GM21528 (cell line): ENCODE data around the gene FICD.
"Not testable (repeated sequence)": the region's sequence is repeated elsewhere in the genome, so short reads cannot be mapped to it uniquely, and the experiment has no call there.

Experiments used
- ATAC-seq: cut with Tn5 transposase; IDR thresholded peaks from one replicate; pipeline ENCODE4 v1.9.1; 2021; ENCODE audit warnings: mild to moderate bottlenecking, moderate library complexity; ENCODE audit not compliant: unreplicated experiment, low FRiP score

The FICD gene

DNA sequence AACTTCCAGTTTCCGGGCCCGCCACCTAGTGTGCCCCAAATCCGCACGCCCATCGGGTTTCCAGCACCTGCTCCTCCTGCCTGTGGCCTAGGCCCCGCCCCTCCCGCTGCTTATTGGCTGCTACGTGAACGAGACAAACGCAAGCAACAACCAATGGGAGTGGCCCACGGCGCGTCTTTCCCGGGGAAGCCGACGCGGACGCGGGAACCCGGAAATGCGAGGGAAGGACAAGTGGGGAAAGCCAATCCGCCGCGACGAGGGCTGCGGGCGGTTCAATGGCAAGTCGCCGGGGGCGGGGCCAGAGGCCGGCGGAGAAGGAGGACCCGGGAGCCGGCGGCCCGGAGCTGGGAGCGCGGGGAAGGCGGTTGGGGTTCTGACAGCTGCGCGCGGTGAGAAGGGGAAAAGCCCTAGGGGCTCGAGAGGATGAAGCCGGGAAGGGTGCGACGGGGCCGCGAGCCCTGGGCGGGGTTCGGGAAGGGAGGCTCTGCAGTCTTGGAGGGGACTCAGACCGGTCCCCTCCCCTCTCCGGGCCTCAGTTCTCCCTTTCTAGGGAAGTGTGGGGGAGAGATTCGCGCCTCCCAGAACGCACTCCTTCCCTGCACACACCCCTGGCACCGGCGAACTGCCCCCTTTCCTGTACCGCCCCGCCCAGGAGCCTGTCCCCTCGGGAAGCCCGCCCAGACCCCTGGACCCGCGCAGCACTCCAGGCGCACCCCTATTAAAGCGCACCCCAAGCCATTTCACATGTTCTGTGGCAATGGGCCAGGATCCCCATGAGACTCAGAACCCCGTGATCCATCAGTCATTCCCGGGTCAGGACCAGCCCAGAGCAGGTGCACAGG lies at the start of gene FICD:
Gene FICD, plus strand, starts transcription at position 305 of the 842 bp plus-strand sequence. CDS start 1,696 bp downstream, outside the sequence.
- ATAC-seq: peak; percentile 85

DNA sequence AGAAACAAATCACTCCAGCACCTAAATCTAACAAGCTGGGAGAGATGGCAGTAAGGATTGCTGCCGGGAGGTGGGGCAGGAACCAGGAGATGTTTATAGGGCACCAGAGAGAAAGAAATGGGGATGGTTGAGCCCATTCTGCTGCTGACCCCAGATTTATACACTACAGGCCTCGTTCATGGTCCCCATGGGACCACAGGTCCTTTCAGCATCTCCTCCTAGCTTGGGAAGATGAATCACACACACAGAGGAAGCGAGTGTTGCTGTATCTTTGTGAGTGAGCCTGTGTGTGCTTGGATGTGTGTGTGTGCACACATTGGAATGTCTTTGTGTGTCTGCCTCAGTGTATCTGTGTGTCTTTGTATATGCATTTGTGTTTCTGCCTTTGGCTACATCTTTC lies 49.7 kb upstream of the FICD start:
- no peak for ATAC-seq

DNA sequence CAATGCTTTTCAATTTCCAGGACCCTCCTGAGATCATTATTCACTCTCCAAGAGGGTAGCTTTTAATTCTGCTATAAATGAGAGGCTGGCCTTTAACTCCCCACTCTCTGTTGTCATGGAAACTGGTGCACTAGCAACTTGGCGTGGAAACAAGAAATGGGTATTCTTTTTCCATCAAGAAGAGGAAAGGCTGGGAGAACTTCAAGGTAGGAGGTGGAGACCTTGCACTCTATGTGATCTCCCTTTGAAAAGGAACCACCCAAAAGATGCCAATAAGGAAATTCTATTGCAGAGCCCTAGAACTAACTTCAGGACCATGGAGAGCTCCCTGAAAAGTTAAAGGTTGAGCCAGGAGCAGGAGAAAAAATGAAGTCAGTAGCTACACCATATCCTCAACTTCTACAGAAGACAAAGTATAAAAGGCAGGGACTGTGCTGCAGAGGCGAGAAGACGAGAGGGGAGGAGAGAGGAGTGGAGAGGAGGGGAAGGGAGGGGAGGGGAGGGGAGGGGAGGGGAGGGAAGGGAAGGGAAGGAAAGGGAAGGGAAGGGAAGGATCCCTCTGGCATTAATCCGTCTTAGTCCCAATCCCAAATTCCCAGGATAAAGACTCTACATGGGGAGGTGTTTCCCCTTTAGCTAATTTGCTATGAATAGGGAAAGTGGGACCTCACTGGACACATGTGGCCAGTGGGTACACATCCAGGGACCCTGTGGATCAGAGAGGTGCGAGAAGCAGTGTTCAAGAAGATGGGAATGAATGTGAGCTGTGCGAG lies 46.7 kb upstream of the FICD start:
- no peak for ATAC-seq

DNA sequence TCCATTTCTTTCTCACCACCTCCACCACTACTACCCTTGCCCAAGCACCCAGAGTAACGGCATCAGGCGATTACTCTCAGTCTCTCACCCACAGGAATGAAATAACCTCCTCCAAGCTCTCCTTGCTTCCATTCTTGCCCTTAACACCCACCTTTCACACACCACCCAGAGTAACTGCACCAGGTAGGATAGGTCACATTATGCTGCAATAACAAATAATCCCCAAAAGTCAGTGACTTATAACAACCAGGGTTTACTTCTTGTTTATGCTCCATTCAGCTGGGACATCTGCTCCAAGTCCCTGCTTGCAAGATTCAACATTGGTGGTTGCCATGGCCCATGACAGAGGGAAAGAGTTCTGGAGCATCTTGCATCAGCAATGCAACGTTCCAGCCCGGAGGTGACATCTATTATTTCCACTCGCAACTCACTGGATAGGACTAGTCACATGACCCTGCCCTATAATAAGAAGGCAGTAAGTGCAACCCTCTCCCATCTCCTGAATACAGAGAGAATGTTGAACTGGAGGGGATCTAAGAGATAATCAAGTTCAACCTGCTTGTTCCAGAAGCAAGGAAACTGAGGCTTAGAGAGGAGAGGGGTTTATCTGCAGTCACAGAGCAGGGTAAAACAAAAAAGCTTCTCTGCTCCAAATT lies 41.5 kb upstream of the FICD start:
- ATAC-seq: no peak

DNA sequence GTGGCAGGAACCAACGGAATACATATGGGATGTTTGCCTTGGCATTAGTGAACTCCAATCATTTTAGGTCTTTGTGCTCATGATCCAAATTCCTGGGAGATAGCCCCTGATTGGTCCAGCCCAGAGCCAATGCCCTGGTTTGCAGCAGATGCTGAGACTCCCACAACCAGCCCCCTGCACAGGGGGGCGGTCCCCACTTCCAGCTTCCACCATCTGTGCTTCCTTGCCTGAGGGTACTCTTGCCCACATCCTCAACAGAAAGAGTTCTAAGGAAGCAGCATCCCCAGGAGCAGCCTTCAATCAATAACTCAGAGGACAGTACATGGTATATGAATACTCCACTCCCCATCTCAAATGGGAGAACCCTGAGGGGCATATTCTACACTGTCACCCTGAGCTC lies 39.7 kb upstream of the FICD start:
- ATAC-seq: no peak

DNA sequence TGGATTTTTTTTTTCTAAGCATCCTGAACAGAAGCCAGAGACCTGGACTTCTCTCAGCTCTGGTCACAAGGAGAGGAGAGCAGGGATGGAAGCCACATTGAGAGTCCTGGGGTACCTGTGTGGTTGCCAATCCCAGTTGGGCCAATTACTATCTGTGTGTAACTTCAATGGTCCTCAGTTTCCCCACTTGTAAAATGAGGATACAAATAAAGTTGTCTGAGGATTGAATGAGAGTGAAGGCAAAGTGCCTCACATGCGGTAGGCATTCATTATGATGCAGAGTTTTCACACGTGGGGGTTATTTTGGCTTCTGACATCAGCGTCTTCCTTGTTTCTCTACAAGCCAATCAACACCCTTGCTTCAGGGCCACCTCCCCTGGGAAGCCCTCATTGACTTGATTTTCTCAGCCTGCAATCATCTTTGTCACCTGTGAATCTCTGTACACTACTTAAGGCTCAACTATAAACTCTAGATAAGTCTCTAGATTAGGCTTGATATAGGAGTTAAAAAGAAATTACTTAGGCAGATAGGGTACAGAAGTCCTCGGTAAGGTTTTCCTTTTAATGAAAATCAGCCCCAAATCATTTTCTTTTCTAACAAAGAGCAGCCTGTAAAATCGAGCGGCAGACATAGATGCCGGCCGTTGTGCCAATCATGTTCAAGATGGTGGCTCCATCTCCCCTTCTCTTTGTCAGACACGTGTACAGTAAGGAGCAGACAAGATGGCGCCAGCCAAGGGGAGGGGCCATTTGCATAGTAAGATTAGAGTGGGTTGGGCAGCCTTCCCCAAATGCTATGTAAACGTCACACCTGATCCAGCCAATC lies 37.8 kb upstream of the FICD start:
- ATAC-seq: no peak

DNA sequence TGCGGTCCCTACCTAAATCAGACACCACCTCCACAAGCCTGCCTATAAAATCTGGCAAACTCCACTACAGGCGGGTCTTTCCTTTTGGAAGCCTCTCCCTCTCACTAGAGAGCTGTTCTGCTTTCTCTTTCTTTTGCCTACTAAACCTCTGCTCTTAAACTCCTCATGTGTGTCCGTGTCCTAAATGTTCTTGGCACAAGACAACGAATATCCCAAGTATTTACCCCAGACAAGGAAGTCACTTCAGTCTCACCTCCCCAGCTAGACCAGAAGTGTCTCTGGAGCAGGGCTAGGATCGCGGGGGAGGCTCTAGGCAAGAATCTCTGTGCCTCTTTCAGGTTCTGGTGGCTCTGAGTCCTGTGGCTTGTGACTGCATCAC lies 37.2 kb upstream of the FICD start:
- ATAC-seq: no peak

DNA sequence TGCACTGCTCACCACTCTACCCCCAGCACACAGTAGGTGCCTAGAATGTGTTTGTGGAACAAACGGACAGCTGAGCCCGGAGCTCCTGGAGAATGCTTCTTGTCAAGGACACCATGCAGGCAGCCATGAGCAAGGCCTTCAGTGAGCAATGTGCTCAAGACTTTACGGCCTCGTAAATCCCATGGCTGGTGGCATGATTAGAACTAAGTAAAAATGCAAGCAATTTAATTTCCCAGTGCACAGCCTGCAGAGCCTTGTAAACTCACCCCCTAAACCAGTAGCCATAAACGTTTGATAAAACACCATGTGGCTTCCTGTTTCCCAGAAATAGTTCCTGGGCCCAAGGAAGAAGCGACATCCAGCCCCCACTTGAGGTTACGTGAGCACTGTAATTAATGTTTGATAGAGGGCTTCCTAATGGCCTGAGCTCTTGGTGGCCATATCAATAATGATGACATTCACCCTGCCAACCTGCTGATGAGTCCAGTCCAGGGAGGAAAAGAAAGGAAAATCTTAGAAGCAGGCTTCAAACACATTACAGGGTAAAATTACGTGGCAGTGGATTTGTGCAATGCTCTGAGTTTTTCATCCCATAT lies 36.4 kb upstream of the FICD start:
- no peak for ATAC-seq

DNA sequence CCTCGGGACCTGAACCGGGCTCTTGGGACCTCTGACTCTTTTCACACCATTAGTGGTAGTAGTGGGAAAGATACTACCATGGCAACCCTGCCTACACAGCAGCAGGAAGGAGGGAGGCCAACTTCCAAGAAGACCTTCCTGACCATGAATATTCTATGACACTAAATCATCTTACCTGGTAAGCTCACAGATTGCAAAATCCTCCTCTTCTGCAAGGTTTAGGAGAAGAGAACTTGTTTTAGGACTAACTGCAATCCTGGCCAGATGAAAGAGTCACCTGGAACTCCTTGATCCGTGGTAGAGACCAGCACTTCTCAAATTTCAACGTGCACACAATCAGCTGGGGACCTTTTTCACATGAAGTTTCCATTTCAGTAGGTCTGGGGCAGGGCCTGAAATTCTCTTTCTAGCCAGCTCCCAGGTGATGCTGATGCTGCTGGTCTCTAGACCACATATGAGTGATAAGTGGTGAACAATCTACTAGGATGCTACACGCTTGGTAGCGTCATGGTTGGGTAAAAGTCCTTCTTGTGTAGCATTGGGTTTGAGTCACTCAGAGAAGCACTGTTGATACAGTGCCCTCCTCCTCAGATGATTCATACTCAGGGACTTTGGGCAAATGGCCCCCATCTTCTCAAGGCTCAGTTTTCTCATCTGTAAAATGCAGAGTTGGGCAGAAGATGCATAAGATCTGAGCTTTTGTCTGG lies 35.6 kb upstream of the FICD start:
- ATAC-seq: no peak

DNA sequence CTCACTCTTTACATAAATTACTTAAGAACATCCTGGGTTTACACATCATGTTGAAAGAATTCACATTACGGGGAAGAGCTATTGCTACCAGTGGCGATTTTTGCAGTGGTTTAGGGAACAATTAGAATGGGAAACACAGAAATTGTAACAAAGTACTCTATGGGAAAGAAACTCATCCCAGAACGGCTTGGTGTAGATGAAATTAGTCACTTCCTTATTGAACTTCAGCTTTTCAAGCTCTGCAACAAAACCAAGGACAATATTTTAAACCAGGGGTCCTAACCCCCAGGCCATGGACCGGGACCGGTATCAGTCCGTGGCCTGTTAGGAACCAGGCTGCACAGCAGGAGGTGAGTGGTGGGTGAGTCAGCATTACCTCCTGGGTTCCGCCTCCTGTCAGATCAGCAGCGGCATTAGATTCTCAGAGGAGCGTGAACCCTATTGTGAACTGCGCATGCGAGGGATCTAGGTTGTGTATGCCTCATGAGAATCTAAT lies 32.3 kb upstream of the FICD start:
- no peak for ATAC-seq

DNA sequence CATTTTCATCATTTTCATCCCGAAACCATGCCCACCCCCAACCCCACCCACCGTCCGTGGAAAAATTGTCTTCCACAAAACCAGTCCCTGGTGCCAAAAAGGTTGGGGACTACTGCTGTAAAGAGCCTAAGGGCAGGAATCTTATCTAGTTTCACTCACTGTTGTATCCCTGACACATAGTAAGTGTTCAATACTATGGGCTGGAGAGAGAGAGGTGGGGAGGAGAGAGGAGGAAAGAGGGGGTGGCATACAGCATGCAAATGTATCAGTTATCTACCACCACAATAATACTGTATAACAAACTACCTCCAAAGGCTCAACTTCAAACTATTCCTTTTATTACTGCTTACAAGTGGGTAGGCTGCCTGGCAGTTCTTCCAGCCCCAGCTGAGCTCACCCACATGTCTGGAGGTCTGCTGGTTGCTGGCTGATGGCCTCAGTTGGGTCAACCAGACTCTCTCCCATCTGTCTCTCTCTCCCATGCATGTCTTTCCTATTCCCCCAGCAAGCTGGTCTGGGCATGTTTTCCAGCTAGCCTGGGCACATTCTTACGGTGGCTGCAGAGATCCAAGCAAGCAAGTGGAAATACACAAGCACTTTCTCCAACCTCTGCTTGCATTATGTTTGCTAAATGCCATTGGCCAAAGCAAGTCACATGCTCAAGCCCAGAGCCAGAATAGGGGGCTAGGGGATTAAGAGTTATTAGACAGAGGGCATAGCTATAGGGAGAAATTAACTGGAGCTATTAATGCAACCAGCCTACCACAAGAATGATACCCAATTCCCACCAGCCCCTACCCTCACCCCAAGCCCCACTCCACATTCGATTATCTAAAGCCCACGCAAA lies 31.6 kb upstream of the FICD start:
- ATAC-seq: no peak

DNA sequence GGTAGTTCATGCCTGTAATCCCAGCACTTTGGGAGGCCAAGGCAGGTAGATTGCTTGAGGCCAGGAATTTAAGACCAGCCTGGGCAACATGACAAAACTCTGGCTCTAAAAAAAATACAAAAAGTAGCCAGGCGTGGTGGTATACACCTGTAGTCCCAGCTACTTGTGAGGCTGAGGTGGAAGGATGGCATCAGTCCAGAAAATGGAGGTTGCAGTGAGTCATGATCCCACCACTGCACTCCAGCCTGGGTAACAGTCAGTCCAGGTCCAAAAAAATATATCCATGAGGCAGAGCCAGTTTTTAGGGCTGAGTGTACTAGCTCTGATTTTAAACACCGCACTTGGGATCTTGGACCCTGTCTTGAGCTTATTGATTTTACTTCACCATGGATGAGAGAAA lies 30.6 kb upstream of the FICD start:
- no peak for ATAC-seq

DNA sequence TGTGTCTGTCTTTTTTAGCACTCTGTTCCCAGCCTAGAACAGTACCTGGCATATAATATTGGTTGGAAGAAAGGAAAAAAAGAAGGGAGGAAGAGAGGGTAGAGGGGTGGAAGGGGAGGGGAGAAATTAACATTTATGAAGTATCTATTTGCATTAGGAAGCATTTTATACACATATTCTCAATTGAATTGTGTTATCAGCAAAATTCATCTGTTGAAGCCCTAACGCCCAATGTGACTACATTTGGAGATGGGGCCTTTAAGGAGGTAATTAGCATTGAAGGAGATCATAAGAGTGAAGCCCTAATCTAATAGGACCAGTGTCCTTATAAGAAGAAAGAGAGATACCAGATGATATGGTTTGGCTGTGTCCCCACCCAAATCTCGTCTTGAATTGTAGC lies 30.2 kb upstream of the FICD start:
- ATAC-seq: no peak

DNA sequence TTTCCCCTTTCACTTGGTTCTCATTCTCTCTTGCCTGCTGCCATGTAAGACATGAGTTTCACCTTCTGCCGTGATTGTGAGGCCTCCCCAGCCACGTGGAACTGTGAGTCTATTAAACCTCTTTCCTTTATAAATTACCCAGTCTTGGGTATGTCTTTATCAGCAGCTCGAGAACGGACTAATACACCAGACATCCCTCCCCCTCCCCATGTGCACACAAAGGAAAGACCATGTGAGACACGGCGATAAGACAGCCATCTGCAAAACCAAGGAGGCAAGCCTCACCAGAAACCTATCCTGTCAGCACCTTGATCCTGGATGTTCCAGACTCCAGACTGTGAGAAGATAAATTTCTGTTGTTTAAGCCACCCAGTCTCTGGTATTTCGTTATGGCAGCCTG lies 29.7 kb upstream of the FICD start:
- not testable (repeated sequence) for ATAC-seq

DNA sequence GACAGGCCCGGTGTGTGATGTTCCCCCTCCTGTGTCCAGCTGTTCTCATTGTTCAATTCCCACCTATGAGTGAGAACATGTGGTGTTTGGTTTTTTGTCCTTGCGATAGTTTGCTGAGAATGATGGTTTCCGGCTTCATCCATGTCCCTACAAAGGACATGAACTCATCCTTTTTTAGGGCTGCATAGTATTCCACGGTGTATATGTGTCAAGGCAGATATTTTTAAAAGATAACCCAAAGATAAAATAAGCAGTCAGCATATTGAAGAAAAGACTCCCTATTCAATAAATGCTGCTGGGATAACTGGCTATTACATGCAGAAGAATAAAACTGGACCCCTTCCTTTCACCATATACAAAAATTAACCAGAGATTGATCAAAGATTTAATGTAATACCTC lies 28.0 kb upstream of the FICD start:
- ATAC-seq: not testable (repeated sequence)

DNA sequence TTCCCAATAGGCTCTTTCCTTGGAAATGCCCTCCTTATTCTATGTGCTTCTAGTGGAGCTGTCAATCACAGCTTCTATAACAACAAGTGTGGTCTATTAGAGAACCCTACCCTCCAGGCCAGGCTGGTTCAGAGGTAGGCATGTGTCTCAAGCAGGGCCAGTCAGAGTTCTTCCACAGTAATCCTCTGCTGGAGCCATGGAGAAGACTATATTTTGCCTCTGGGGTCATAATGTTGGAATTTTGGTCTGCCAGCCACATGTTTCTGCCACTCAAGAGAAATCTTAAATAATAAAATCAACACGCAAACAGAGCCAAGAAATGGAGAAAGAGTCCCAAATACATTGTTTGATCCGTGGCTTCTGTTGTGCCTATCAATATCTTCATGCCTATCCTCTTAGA lies 23.8 kb upstream of the FICD start:
- no peak for ATAC-seq

DNA sequence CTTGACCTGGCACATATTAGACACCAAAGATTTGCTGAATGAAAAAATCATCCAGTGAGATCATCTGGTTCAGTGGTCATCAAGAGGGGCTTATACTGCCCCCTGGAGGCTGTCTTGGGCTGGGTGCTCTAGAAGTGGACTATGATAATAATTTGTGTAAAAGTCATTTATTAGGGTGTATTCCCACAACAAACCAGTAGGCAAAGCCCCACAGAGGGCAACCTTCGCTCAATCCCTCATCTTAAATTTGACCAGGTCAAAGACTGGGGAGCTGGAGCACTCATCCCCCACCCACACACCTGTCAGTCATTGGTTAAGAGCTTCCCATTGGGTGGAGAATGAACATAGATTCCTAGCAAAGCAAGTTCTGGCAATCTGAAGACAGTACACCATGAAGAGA lies 20.0 kb upstream of the FICD start:
- no peak for ATAC-seq

DNA sequence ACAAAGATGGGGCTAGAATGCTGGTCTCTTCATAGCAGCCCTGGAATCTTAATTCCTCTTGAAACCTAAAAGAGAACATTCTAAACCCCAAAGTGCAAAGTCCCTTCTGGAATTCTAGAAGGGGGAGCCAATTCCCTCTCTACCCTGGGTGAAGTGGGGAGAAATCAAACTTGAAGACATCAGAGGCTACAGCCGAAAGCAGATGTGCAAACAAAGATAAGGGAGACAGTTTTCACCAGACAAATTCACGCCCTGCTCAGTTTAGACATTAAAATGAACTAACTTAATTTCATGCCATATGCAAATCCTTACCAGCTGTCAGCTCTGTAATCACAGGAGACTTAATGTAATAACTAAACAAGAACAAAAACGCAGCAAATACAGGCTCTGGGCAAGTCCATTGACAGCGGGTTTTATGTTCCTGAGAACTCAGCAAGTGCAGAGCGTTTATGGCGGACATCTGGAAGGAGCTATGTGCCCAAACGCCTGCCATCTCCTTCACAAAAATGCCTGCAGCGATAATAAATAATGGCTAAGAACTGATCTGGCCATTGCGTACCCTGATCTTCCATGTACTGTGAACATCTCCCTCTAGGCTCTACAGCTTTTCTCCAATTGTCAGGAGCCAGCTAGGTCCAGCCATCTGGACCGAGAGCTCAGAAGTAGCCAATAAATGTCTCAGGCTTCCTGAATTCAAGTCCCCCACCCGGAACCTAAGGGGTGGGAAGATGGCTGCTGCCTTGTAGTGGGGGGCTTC lies 19.1 kb upstream of the FICD start:
- no peak for ATAC-seq
